H9 (cell line): ENCODE measurements around the gene RASGRF2. TPM values are rescaled to one million over a fixed set of nuclear protein-coding genes. Genes with fewer than 3 reads are reported as not detected.

Source experiments
- DNase-seq: peaks from one replicate; pipeline ENCODE4 v3.0.0-alpha.2; 2017
- H2AFZ ChIP-seq: one replicate; pipeline ENCODE4 v1.6.1; 2013; ENCODE audit warnings: mild to moderate bottlenecking, low read length, control low read depth, moderate library complexity
- H2AK5ac ChIP-seq: 2 replicates; pipeline ENCODE4 v1.6.1; 2013; ENCODE audit warnings: low read length, control low read depth, mixed read lengths; ENCODE audit not compliant: insufficient read length
- H2BK120ac ChIP-seq: one replicate; pipeline ENCODE4 v1.6.1; 2013; ENCODE audit warnings: low read depth, mild to moderate bottlenecking, low read length, control low read depth, inconsistent platforms; ENCODE audit not compliant: poor library complexity, severe bottlenecking
- H2BK12ac ChIP-seq: 2 replicates; pipeline ENCODE4 v1.6.1; 2013; ENCODE audit warnings: low read length, control low read depth, mixed read lengths, low read depth; ENCODE audit not compliant: insufficient read length
- H2BK15ac ChIP-seq: 2 replicates; pipeline ENCODE4 v1.6.1; 2013; ENCODE audit warnings: low read depth, low read length, control low read depth
- H2BK20ac ChIP-seq: one replicate; pipeline ENCODE4 v1.6.1; 2013; ENCODE audit warnings: low read depth, mild to moderate bottlenecking, low read length, control low read depth, inconsistent platforms; ENCODE audit not compliant: poor library complexity, severe bottlenecking
- H2BK5ac ChIP-seq: 2 replicates; pipeline ENCODE4 v1.6.1; 2013; ENCODE audit warnings: low read length, control low read depth, mixed read lengths; ENCODE audit not compliant: insufficient read length
- H3K14ac ChIP-seq: 2 replicates; pipeline ENCODE4 v1.6.1; 2013; ENCODE audit warnings: low read length, control low read depth; ENCODE audit not compliant: insufficient read depth
- H3K18ac ChIP-seq: 2 replicates; pipeline ENCODE4 v1.6.1; 2013; ENCODE audit warnings: low read depth, mild to moderate bottlenecking, mixed read lengths, low read length, control low read depth; ENCODE audit not compliant: insufficient read length
- H3K23ac ChIP-seq: 2 replicates; pipeline ENCODE4 v1.6.1; 2013; ENCODE audit warnings: low read length, control low read depth, mixed read lengths, low read depth; ENCODE audit not compliant: insufficient read length
- H3K23me2 ChIP-seq: 2 replicates; pipeline ENCODE4 v1.6.1; 2013; ENCODE audit warnings: low read depth, mild to moderate bottlenecking, mixed read lengths, low read length, control low read depth; ENCODE audit not compliant: insufficient read length, poor library complexity, severe bottlenecking
- H3K27ac ChIP-seq: 2 replicates; pipeline ENCODE4 v1.5.1; 2013; ENCODE audit warnings: low read length, control low read depth, mixed read lengths, low read depth; ENCODE audit not compliant: insufficient read length
- H3K27me3 ChIP-seq: 2 replicates; pipeline ENCODE4 v1.6.1; 2013; ENCODE audit warnings: low read length, control low read depth, inconsistent platforms; ENCODE audit not compliant: insufficient read depth
- H3K4ac ChIP-seq: 2 replicates; pipeline ENCODE4 v1.6.1; 2013; ENCODE audit warnings: low read depth, mild to moderate bottlenecking, control low read depth, inconsistent platforms, low read length, moderate library complexity
- H3K4me1 ChIP-seq: 2 replicates; pipeline ENCODE4 v1.6.1; 2013; ENCODE audit warnings: low read length, control low read depth, inconsistent platforms; ENCODE audit not compliant: insufficient read depth
- H3K4me2 ChIP-seq: 2 replicates; pipeline ENCODE4 v1.6.1; 2013; ENCODE audit warnings: low read length, control low read depth, mixed read lengths; ENCODE audit not compliant: insufficient read length, insufficient read depth
- H3K56ac ChIP-seq: 2 replicates; pipeline ENCODE4 v1.6.1; 2013; ENCODE audit warnings: low read depth, mild to moderate bottlenecking, mixed read lengths, low read length, control low read depth; ENCODE audit not compliant: insufficient read length
- H3K79me1 ChIP-seq: 2 replicates; pipeline ENCODE4 v1.6.1; 2013; ENCODE audit warnings: low read depth, mild to moderate bottlenecking, moderate library complexity, low read length, control low read depth, inconsistent platforms; ENCODE audit not compliant: insufficient read depth, poor library complexity, severe bottlenecking
- H3K79me2 ChIP-seq: 2 replicates; pipeline ENCODE4 v1.6.1; 2013; ENCODE audit warnings: low read length, control low read depth, inconsistent platforms; ENCODE audit not compliant: insufficient read depth
- H3K9ac ChIP-seq: 2 replicates; pipeline ENCODE4 v1.6.1; 2013; ENCODE audit warnings: low read length, control low read depth, mixed read lengths; ENCODE audit not compliant: insufficient read length; ENCODE audit errors: extremely low read depth
- H3K9me3 ChIP-seq: one replicate; pipeline ENCODE4 v1.6.1; 2013; ENCODE audit warnings: low read depth, low read length, inconsistent platforms; ENCODE audit not compliant: control insufficient read depth
- H3T11ph ChIP-seq: one replicate; pipeline ENCODE4 v1.6.1; 2013; ENCODE audit warnings: mild to moderate bottlenecking, low read length, control low read depth, inconsistent platforms
- H4K20me1 ChIP-seq: one replicate; pipeline ENCODE4 v1.6.1; 2013; ENCODE audit not compliant: control insufficient read depth, insufficient read length, insufficient read depth
- H4K5ac ChIP-seq: 2 replicates; pipeline ENCODE4 v1.6.1; 2013; ENCODE audit warnings: low read depth, mild to moderate bottlenecking, mixed read lengths, low read length, control low read depth; ENCODE audit not compliant: insufficient read length
- H4K8ac ChIP-seq: replicated peaks from 2 replicates; pipeline ENCODE4 v1.6.1; 2013; ENCODE audit warnings: low read length, control low read depth, mixed read lengths, low read depth; ENCODE audit not compliant: insufficient read length
- H4K91ac ChIP-seq: 2 replicates; pipeline ENCODE4 v1.6.1; 2013; ENCODE audit warnings: low read depth, mild to moderate bottlenecking, moderate library complexity, mixed read lengths, low read length, control low read depth; ENCODE audit not compliant: insufficient read length
- H3K27ac Mint-ChIP-seq, 3 experiments: 2 replicates in 2 of 3; 3 replicates in 1 of 3; pipeline ENCODE4 v1.8.0; 2020 to 2021; ENCODE audit warnings: mixed read lengths in 3 of 3, mild to moderate bottlenecking in 1 of 3, moderate library complexity in 1 of 3
- H3K27me3 Mint-ChIP-seq: 2 replicates; pipeline ENCODE4 v1.8.0; 2021; ENCODE audit warnings: low read depth, mild to moderate bottlenecking, moderate library complexity, mixed read lengths
- H3K36me3 Mint-ChIP-seq, 3 experiments: 2 replicates in 2 of 3; 3 replicates in 1 of 3; pipeline ENCODE4 v1.8.0; 2020 to 2021; ENCODE audit warnings: low read depth in 3 of 3, mixed read lengths in 3 of 3; ENCODE audit not compliant: insufficient read depth in 1 of 3
- H3K4me1 Mint-ChIP-seq, 2 experiments: 2 replicates each; pipeline ENCODE4 v1.8.0; 2020; ENCODE audit warnings: mixed read lengths in 2 of 2
- H3K4me3 Mint-ChIP-seq, 2 experiments: 2 replicates in 1 of 2; 3 replicates in 1 of 2; pipeline ENCODE4 v1.8.0; 2020 to 2021; ENCODE audit warnings: mild to moderate bottlenecking in 2 of 2, mixed read lengths in 2 of 2, moderate library complexity in 1 of 2
- H3K9me3 Mint-ChIP-seq, 2 experiments: 2 replicates in 1 of 2; 3 replicates in 1 of 2; pipeline ENCODE4 v1.8.0; 2020; ENCODE audit warnings: mild to moderate bottlenecking in 2 of 2, mixed read lengths in 2 of 2, moderate library complexity in 1 of 2
- CTCF ChIP-seq: fragments of 200-600 bp; sonication (generic); conservative IDR thresholded peaks from 3 replicates; pipeline ENCODE4 v1.8.0; 2021; ENCODE audit warnings: antibody characterized with exemption, mild to moderate bottlenecking
- WGBS: extraction: QIAGEN DNeasy Blood & Tissue Kit; methylation state at CpG from one replicate; pipeline ENCODE4 v1.1.7; 2013; ENCODE audit warnings: missing lambda C conversion rate, low lambda C conversion rate, mixed read lengths; ENCODE audit not compliant: insufficient read length; ENCODE audit errors: extremely low coverage; 5-methylcytosine and 5-hydroxymethylcytosine counted together
- total RNA-seq: library from RNA; stranded (reverse); gene quantifications from 2 replicates; pipeline ENCODE4 v1.2.1, GENCODE V29; 2021

The RASGRF2 gene
- total RNA-seq, 1 experiment from 2014 or later, result 13.5 TPM

- H3K27ac Mint-ChIP-seq, result peak overlapping the region in 1 of 3 experiments; percentile 10; a peak in 1 of 7 replicates
- Histone ChIP-seq H4K8ac (no peak overlapping the region), H2AFZ (no peak overlapping the region), H3K79me2 (no peaks in the 10 kb centered on the region), H2AK5ac (no peak overlapping the region), H4K20me1 (no peaks in the 10 kb centered on the region), H2BK12ac (no peak overlapping the region), H3K23ac (no peak overlapping the region), H4K91ac (no peak overlapping the region), H3K4me2 (no peak overlapping the region), H3K27me3 (no peaks in the 10 kb centered on the region), H2BK15ac (no peak overlapping the region), H2BK20ac (no peak overlapping the region), H3K4ac (no peak overlapping the region), H3K9me3 (no peaks in the 10 kb centered on the region), H3T11ph (no peak overlapping the region), H2BK5ac (no peak overlapping the region), H2BK120ac (no peak overlapping the region), H3K18ac (no peak overlapping the region), H3K56ac (no peak overlapping the region), H3K4me1 (no peaks in the 10 kb centered on the region), H4K5ac (no peak overlapping the region), H3K9ac (no peak overlapping the region), H3K27ac (no peak overlapping the region), H3K14ac (no peak overlapping the region), H3K23me2 (no peaks in the 10 kb centered on the region), H3K79me1 (no peaks in the 10 kb centered on the region)
- no peak for DNase-seq
- H3K36me3 Mint-ChIP-seq, result peaks cover 0 to 2% (median 0%) of the 10 kb centered on the region in 3 experiments; a peak in 2 of 7 replicates
- no peak overlapping the region for H3K4me3 Mint-ChIP-seq
- H3K4me1 Mint-ChIP-seq, result no peaks in the 10 kb centered on the region
- H3K9me3 Mint-ChIP-seq, result peaks cover 0 to 4% of the 10 kb centered on the region in 2 experiments; a peak in 1 of 5 replicates
- no peaks in the 10 kb centered on the region for H3K27me3 Mint-ChIP-seq
- no CpG with 5 or more reads among the region's 2 CpGs for WGBS
- no peak for TF ChIP-seq CTCF
These were observed 177.7 kb downstream of the RASGRF2 start for GRCh38 chr5:81137833-81138232.
